GM12873 (cell line): ENCODE measurements around the gene ARHGEF28.

ENCODE experiments used
- CTCF ChIP-seq: IDR thresholded peaks from 2 replicates; pipeline ENCODE4 v1.5.1; 2012; ENCODE audit warnings: low read depth, mild to moderate bottlenecking, moderate library complexity, low read length, control low read depth; ENCODE audit not compliant: insufficient read depth; ENCODE audit errors: missing control alignments

ARHGEF28 gene

DNA sequence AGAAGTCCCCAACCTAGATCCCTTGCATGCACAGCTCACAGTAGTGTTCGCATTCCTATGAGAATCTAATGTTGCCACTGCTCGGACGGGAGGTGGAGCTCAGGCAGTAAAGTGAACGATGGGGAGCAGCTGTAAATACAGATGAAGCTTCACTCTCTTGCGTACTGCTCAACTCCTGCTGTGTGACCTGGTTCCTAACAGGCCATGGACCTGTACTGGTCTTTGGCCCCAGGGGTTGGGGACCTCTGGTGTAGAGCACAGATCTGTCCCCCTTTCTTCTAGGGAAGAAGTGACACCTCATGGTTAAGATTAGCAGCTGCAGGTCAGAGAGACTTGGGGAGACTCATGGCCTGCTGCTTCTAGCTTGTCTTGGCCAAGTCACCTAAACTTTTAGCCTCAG lies 7.1 kb downstream of the ARHGEF28 start:
- no peak for TF ChIP-seq CTCF

GRCh38 chr5:73636408-73636807 lies 10.4 kb downstream of the ARHGEF28 start:
- no peak for TF ChIP-seq CTCF

DNA sequence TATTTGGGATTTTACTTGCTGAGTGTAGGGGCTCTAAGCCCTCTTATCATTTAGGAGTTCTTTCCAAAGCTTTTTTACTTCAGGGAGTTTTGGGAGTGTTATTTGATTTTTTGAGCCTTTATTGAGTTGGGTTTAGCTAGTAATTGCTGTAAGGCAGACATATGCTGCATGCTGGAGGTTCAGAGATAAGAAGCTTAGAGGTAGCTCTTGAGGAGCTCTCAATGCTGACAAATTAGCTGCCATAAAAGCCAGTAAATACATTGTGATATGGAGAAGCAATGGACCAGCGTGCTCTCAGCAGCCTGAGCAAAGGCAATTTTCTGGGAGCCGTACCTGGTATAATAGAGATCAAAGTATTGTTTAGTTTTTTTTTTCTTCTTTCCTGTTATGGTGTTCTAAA lies 11.6 kb downstream of the ARHGEF28 start:
- TF ChIP-seq CTCF: no peak

DNA sequence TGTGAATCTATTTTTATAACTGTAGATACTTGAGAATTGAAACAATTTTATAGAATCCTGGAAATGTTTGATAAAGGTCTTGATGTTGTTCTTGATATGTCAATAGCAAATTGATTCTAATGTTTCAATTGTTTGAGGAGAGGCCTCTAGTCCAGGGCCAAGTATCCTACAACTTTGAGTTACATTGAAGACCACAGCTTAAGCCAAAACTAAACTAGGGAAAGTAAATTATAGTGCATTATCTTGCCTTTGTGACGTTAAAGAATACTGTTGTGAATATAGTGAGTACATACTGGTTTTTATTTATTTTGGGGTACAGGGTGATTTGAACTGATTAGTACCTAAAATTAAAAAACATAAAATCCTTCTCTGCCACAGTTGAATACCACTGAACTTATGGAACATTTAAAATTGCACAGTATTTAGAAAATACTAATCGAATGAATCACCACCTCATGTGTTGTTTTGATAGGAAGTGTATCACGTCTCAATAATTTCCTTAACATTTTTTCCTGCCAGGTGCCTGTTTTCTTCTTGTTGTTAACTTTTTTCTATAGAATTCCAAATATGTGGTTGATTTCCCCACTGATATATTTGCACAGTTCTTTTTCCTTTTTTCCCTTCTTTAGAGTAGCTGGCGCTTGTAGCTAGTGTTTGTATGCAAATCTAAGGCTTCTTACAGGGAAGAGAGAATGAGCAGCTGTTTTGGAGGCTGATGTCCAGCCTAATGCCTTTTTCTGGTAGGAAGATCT lies 12.5 kb downstream of the ARHGEF28 start:
- TF ChIP-seq CTCF: no peak

DNA sequence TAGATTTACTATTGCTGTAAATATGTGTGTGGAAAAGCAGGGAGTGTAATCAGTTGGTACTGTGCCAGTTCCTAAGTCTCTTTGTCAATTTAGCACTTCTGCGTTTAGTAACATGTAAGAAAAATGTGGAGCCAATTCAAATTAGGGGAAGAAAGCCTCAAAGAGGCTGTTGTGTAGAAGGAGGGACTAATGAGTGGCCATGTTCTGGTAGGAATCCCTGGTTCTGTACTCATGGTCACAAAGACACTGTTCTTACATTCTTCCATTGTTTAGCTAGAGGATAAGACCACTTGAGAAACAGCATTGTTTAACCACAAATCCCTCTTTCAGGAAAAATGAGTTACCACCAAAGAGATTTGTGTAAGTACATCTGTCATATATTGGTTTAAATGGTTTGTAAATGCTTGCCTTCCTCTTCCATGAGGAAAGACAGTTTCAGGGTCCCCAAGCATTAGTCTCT lies 14.9 kb downstream of the ARHGEF28 start:
- TF ChIP-seq CTCF: no peak

DNA sequence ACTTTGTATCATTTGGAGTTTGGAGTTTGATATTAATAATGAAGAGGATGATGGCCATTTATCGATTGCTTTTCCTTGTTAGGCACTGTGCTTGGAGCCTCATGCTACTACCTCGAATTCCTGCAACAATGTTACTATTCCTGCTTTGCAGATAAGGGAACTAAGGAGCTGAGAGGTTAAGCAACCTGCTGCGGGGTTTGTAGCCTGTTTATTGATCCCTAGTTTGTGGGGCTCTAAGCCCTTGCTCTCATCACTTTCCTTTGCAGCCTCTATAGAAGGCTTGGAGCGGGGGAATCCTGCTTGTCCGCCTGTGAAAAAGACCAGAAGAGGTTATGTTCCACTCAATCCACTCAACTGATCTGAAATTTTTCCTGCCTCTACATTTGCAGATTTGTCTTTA lies 15.8 kb downstream of the ARHGEF28 start:
- no peak for TF ChIP-seq CTCF

DNA sequence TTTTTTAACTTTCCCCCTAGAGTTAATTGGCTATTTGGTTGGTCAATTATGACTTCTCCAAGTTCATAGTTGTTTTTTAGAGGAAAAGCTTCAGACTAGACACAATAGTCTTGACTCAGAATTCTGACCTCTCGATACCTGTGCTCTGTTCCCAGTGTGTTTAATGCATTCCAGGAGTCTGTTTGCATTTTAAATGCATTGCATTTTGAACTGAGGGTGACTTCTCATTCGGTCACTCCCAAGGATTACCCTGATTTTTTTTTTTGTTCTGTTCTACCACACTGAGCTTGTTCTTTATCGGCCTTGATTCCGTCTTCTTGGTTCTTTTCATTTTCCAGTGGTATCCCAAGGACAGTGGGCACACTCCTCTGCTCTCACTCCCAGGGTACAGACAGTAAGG lies 16.3 kb downstream of the ARHGEF28 start:
- no peak for TF ChIP-seq CTCF
